ENCODE measurements around the gene NT5C3B. TPM values are rescaled to one million over a fixed set of nuclear protein-coding genes. Genes with fewer than 3 reads are reported as not detected.

The NT5C3B gene
- total and polyA plus RNA-seq, 2 donors (not counting 3 experiments of a cell fraction or from before 2014, with no cell fraction given), result 67.3 to 92.5 TPM

- Histone ChIP-seq H3K9me3 (replicated peaks; ENCODE audit: control insufficient read depth, insufficient read depth, low read length) (no peaks in the 10 kb centered on the region), H4K20me1 (replicated peaks; ENCODE audit: control insufficient read depth, extremely low read depth, insufficient read depth, low read length) (no peaks in the 10 kb centered on the region), H3K27ac (ENCODE audit: insufficient read depth, low read depth, low read length) (no peak overlapping the region), H3K9ac (replicated peaks; ENCODE audit: extremely low read depth, insufficient read depth, low read length) (peak overlapping the region; percentile 74), H3K79me2 (ENCODE audit: control insufficient read depth, insufficient read depth, low read length) (peaks cover 24% of the 10 kb centered on the region), H3K9me1 (replicated peaks; ENCODE audit: control insufficient read depth, extremely low read depth, insufficient read depth, low read length) (no peaks in the 10 kb centered on the region), H3K36me3 (ENCODE audit: control insufficient read depth in 2 of 2, extremely low read depth in 1 of 2, insufficient read depth in 2 of 2, low read length in 2 of 2) (peaks cover 0 to 2% of the 10 kb centered on the region in 2 experiments), H3K4me1 (ENCODE audit: control insufficient read depth, extremely low read depth, insufficient read depth, low read length) (peaks cover 26% of the 10 kb centered on the region), H3K4me3 (replicated peaks in 1 of 3; ENCODE audit: insufficient read depth in 1 of 3, low read depth in 1 of 3, low read length in 3 of 3) (peak overlapping the region; percentile 32 to 81 (median 51)), H2AFZ (ENCODE audit: low read depth, low read length) (peak overlapping the region; percentile 58), H3K27me3 (ENCODE audit: control insufficient read depth in 2 of 2, insufficient read depth in 2 of 2, low read length in 2 of 2) (no peaks in the 10 kb centered on the region), H3K4me2 (ENCODE audit: insufficient read depth, low read length) (peak overlapping the region; percentile 25)
- TF ChIP-seq FOS (IDR thresholded peaks at IDR 0.05; ENCODE audit: borderline replicate concordance, insufficient read depth, low read length) (no peak), MAX (IDR thresholded peaks at IDR 0.05; ENCODE audit: insufficient read depth, insufficient read length) (no peak), CTCF (IDR thresholded peaks at IDR 0.05; ENCODE audit: extremely low read depth in 1 of 2, insufficient read depth in 1 of 2, low read depth in 1 of 2, low read length in 2 of 2) (no peak), JUN (IDR thresholded peaks at IDR 0.05; ENCODE audit: borderline replicate concordance, insufficient read depth, insufficient read length, low read depth) (no peak), POLR2A (IDR thresholded peaks at IDR 0.05; ENCODE audit: low read depth, low read length) (no peak), MYC (IDR thresholded peaks at IDR 0.05; ENCODE audit: low read depth, low read length) (no peak), GATA2 (IDR thresholded peaks at IDR 0.05; ENCODE audit: insufficient read depth, insufficient read length, low read depth, low read length) (no peak), EZH2 (IDR thresholded peaks at IDR 0.05; ENCODE audit: borderline replicate concordance, low read depth, low read length, severe bottlenecking) (no peak), POLR2AphosphoS5 (IDR thresholded peaks at IDR 0.05; ENCODE audit: insufficient read depth, low read depth, low read length) (no peak)
- ChIA-PET CTCF (interaction anchor here (0.7 to 2.8 kb wide), 15 partner anchors 10 to 115 kb away, joined by 3 to 17 read pairs (median 5); partner anchors contain the start of gene JUP), POLR2A (interaction anchor here (0.6 to 1.9 kb wide), 4 partner anchors 12 to 118 kb away, joined by 4 to 7 read pairs (median 5); partner anchors contain the start of gene JUP)
- no peak for DNase-seq (ENCODE audit: low read depth, low spot score)
- intact Hi-C loops (cut with micrococcal nuclease) (loop anchor here (5.0 kb wide), 1 partner anchor 146 kb away; no protein-coding TSS in a partner anchor), dilution Hi-C loops (cut with MboI; ENCODE audit: extremely low pct_ligation_motif_present, low sequenced_read_pairs) (no loop called here)
- BruUV-seq (replicated peaks), result no TSS peak
- no peak for FAIRE-seq
Observed at GRCh38 chr17:41810659-41811548, 25.1 kb downstream of the NT5C3B start.

Data from endothelial cell of umbilical vein (primary cell).